Prostate gland (tissue), 2 donors: ENCODE results near the gene ECEL1. TPM values are rescaled to one million over a fixed set of nuclear protein-coding genes. Genes with fewer than 3 reads are reported as not detected.

Source experiments
- DNase-seq: peaks from one replicate; pipeline ENCODE4 v3.0.0-alpha.2; 2019; ENCODE audit warnings: low spot score
- H3K27ac ChIP-seq, 2 donors: fragments of 200-600 bp; sonication (generic); 2 replicates each; pipeline ENCODE4 v1.5.1; 2017 to 2019
- H3K27me3 ChIP-seq: fragments of 200-600 bp; sonication (generic); replicated peaks from 2 replicates; pipeline ENCODE4 v1.5.1; 2019; ENCODE audit not compliant: insufficient read depth
- H3K36me3 ChIP-seq, 2 donors: fragments of 200-600 bp; sonication (generic); 1 replicate in 1 of 2; 2 replicates in 1 of 2; pipeline versions ENCODE4 v1.5.1 to v1.8.1; 2017 to 2019
- H3K4me1 ChIP-seq: fragments of 200-600 bp; sonication (generic); replicated peaks from 2 replicates; pipeline ENCODE4 v1.5.1; 2019
- H3K4me3 ChIP-seq, 2 donors: fragments of 200-600 bp; sonication (generic); 2 replicates each; pipeline ENCODE4 v1.5.1; 2017 to 2019
- H3K9me3 ChIP-seq: fragments of 200-600 bp; sonication (generic); 2 replicates; pipeline ENCODE4 v1.5.1; 2017
- POLR2A ChIP-seq: fragments of 450-650 bp; IDR thresholded peaks from one replicate; pipeline ENCODE4 v1.6.1; 2016; ENCODE audit warnings: antibody characterized with exemption, mild to moderate bottlenecking
- POLR2AphosphoS5 ChIP-seq: sonication (generic); formaldehyde crosslinking; IDR thresholded peaks from one replicate; pipeline ENCODE4 v1.6.1; 2017; ENCODE audit warnings: antibody characterized with exemption
- WGBS: methylation state at CpG from one replicate; pipeline ENCODE4 v1.1.5; 2018; 5-methylcytosine and 5-hydroxymethylcytosine counted together
- intact Hi-C: fragments of 100-400 bp; cut with DNase I; formaldehyde crosslinking; loops from one replicate; pipeline ENCODE4 v1.14.2; 2022
- total RNA-seq, 2 donors: library from RNA; depleted of rRNA; stranded (reverse); fragments of >200 nt; gene quantifications; one replicate each; pipeline ENCODE4 v1.1.0, GENCODE V29; 2016
- TF ChIP-seq, protein P1 (sequence below), 4 experiments: fragments of 200-600 bp in 2 of 4; fragments of 450-650 bp in 2 of 4; sonication (generic) in 2 of 4; IDR thresholded peaks; 1 replicate in 3 of 4; 2 replicates in 1 of 4; pipeline ENCODE4 v1.5.1; 2016 to 2019; ENCODE audit warnings: antibody characterized with exemption in 4 of 4, mild to moderate bottlenecking in 2 of 4, moderate library complexity in 2 of 4

ECEL1 gene
- total RNA-seq, 2 donors from 2014 or later, result 0.82 to 15.3 TPM

DNA sequence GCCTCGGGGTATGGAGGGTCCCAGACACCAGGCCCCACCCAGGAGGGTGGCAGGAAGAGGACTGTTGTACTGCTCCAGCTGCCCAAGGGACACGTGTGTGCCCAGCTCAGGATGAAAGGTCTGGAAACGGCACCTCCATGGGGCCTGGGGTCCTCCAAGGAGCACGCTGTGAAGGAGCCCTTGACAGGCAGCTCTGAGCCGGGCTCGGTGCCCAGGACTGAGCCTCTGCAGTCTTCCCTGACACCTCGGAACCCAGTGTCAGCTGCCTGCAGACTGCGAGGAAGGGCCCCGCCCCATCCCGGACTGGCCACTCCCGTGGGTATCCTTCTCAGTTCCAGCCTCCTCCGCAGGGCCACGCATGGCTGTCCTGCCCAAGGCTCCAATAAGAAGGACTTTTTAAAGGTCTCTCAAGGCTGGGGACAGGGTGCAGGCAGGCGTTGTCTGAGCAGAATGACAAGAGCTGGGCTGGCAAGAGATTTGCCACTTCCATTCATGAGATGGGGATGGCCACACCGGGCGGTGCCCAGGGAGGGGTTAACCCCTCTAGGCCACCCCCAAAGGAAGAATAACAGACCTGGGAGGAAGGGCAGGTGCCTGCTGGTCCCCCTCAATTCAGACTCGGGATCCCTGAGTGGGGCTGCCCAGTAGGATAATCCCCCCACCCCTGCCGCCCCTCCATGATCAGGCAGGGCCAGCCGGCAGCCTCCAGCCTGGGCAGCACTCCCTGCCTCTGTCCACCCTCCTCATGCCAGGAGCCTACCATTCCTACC is 8.9 kb downstream of the ECEL1 start:
- Histone ChIP-seq H3K4me1 (no peaks in the 10 kb centered on the region), H3K4me3 (no peak overlapping the region), H3K36me3 (no peaks in the 10 kb centered on the region), H3K27ac (no peak overlapping the region), H3K9me3 (no peaks in the 10 kb centered on the region), H3K27me3 (peaks cover 3% of the 10 kb centered on the region)
- intact Hi-C loops, result no loop called here
- WGBS, result 69% methylated on average over 18 of the region's 19 CpGs
- TF ChIP-seq, protein P1, sequence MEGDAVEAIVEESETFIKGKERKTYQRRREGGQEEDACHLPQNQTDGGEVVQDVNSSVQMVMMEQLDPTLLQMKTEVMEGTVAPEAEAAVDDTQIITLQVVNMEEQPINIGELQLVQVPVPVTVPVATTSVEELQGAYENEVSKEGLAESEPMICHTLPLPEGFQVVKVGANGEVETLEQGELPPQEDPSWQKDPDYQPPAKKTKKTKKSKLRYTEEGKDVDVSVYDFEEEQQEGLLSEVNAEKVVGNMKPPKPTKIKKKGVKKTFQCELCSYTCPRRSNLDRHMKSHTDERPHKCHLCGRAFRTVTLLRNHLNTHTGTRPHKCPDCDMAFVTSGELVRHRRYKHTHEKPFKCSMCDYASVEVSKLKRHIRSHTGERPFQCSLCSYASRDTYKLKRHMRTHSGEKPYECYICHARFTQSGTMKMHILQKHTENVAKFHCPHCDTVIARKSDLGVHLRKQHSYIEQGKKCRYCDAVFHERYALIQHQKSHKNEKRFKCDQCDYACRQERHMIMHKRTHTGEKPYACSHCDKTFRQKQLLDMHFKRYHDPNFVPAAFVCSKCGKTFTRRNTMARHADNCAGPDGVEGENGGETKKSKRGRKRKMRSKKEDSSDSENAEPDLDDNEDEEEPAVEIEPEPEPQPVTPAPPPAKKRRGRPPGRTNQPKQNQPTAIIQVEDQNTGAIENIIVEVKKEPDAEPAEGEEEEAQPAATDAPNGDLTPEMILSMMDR (IDR thresholded peaks at IDR 0.05), result no peak
- no peak for TF ChIP-seq POLR2AphosphoS5
- no peak for TF ChIP-seq POLR2A
- no peak for DNase-seq

DNA sequence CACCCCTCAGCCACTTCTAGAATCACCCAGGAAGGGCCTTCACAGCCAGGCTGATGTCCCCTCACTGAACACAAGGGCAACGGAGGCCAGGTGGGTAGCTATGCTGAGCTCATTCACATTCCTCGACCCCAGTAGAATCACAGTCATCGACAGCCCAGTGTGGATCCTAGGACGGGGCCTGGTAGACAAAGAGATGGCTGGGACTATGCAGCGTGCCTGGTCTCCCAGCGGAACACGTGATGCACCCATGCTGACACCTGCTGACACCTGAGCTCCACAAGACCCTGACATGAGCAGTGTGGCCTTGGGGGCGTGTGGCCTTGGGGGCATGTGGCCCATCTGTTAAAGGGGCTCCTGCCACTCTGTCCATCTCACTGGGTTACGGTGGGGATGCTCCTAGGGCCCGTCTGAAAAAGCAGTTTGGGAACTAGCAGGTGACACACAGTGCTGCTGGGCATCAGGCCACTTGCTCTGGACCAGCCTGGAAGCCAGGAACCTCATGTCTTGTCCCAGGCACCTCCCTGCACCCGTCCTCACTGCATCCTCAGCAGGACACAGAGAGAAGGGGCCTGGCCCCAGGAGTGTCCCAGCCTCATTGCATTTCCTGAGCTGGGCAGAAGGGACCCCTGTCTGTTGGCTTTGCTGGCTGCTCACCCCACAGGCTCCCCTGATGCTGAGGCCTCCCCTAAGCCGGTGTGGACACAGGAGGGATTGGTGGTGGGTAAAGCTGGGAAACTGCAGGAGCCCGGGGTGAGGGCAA is 9.7 kb downstream of the ECEL1 start:
- H3K9me3 ChIP-seq, result no peaks in the 10 kb centered on the region
- H3K4me1 ChIP-seq, result no peaks in the 10 kb centered on the region
- H3K36me3 ChIP-seq, result no peaks in the 10 kb centered on the region
- TF ChIP-seq, protein P1 (IDR thresholded peaks at IDR 0.05), result no peak
- TF ChIP-seq POLR2AphosphoS5, result no peak
- no peak for TF ChIP-seq POLR2A
- no peak for DNase-seq
- H3K27ac ChIP-seq, result no peak overlapping the region
- H3K27me3 ChIP-seq, result no peaks in the 10 kb centered on the region
- 94% methylated on average over 10 of the region's 13 CpGs for WGBS
- no peak overlapping the region for H3K4me3 ChIP-seq
- intact Hi-C loops, result no loop called here

DNA sequence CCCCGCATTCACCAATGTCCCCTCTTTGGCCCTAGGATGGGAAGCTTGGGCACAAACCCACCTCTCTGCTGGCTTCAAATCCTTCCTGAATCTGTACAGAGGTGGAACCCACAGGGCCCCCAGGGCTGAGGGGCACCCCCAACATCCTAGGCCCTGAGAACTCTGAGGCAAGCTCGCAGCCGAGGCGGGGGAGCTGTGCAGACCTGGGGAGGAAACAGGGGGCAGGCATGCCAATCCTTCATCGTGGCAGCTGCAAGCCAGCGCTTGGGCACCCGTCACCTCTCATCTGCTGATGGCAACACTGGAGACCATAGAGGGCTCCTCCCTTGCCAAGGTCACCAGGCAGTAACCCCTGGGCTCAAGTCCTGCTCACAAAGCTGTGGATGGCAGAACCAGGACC is 10.8 kb downstream of the ECEL1 start:
- Histone ChIP-seq H3K36me3 (no peaks in the 10 kb centered on the region), H3K4me1 (no peaks in the 10 kb centered on the region), H3K9me3 (no peaks in the 10 kb centered on the region), H3K4me3 (no peak overlapping the region), H3K27me3 (no peaks in the 10 kb centered on the region), H3K27ac (no peak overlapping the region)
- TF ChIP-seq, protein P1 (IDR thresholded peaks at IDR 0.05), result no peak
- TF ChIP-seq POLR2AphosphoS5 (no peak), POLR2A (no peak)
- DNase-seq, result no peak
- intact Hi-C loops, result no loop called here
- 89% methylated on average over 7 of the region's 7 CpGs for WGBS

DNA sequence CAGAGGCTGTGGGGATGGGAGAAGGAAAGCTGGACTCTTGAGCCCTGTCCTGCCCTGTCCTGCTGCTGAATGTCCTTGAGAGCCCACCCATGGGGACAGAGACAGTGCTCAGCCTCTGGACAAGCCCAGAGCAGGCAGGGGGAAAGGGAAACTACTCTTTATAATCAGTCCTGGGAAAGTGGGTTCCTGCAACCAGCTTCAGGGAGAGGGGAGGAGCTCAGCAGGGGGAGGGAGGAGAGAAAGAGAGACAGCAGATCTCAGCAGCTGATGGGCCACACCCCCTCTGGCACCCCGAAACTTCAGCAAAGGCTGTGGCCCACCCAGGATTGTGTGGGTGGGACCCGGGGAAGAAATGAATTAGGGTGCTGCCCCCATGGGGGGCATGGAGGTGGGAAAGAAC is 11.6 kb downstream of the ECEL1 start:
- no peaks in the 10 kb centered on the region for H3K36me3 ChIP-seq
- TF ChIP-seq, protein P1 (IDR thresholded peaks at IDR 0.05), result no peak
- TF ChIP-seq POLR2AphosphoS5 (no peak), POLR2A (no peak)
- WGBS, result 54% methylated on average over 2 of the region's 2 CpGs
- no peaks in the 10 kb centered on the region for H3K27me3 ChIP-seq
- no peaks in the 10 kb centered on the region for H3K4me1 ChIP-seq
- no peak for DNase-seq
- H3K9me3 ChIP-seq, result no peaks in the 10 kb centered on the region
- intact Hi-C loops, result no loop called here
- no peak overlapping the region for H3K4me3 ChIP-seq
- H3K27ac ChIP-seq, result no peak overlapping the region
